Prostate gland (tissue), 2 donors: ENCODE results near the gene HEG1. TPM values are rescaled to one million over a fixed set of nuclear protein-coding genes. Genes with fewer than 3 reads are reported as not detected.

ENCODE experiments used
- DNase-seq: peaks from one replicate; pipeline ENCODE4 v3.0.0-alpha.2; 2019; ENCODE audit warnings: low spot score
- H3K27ac ChIP-seq, 2 donors: fragments of 200-600 bp; sonication (generic); 2 replicates each; pipeline ENCODE4 v1.5.1; 2017 to 2019
- H3K27me3 ChIP-seq: fragments of 200-600 bp; sonication (generic); replicated peaks from 2 replicates; pipeline ENCODE4 v1.5.1; 2019; ENCODE audit not compliant: insufficient read depth
- H3K36me3 ChIP-seq, 2 donors: fragments of 200-600 bp; sonication (generic); 1 replicate in 1 of 2; 2 replicates in 1 of 2; pipeline versions ENCODE4 v1.5.1 to v1.8.1; 2017 to 2019
- H3K4me1 ChIP-seq: fragments of 200-600 bp; sonication (generic); replicated peaks from 2 replicates; pipeline ENCODE4 v1.5.1; 2019
- H3K4me3 ChIP-seq, 2 donors: fragments of 200-600 bp; sonication (generic); 2 replicates each; pipeline ENCODE4 v1.5.1; 2017 to 2019
- H3K9me3 ChIP-seq: fragments of 200-600 bp; sonication (generic); 2 replicates; pipeline ENCODE4 v1.5.1; 2017
- POLR2A ChIP-seq: fragments of 450-650 bp; IDR thresholded peaks from one replicate; pipeline ENCODE4 v1.6.1; 2016; ENCODE audit warnings: antibody characterized with exemption, mild to moderate bottlenecking
- POLR2AphosphoS5 ChIP-seq: sonication (generic); formaldehyde crosslinking; IDR thresholded peaks from one replicate; pipeline ENCODE4 v1.6.1; 2017; ENCODE audit warnings: antibody characterized with exemption
- WGBS: methylation state at CpG from one replicate; pipeline ENCODE4 v1.1.5; 2018; 5-methylcytosine and 5-hydroxymethylcytosine counted together
- intact Hi-C: fragments of 100-400 bp; cut with DNase I; formaldehyde crosslinking; loops from one replicate; pipeline ENCODE4 v1.14.2; 2022
- total RNA-seq, 2 donors: library from RNA; depleted of rRNA; stranded (reverse); fragments of >200 nt; gene quantifications; one replicate each; pipeline ENCODE4 v1.1.0, GENCODE V29; 2016
- TF ChIP-seq, protein P1 (sequence below), 4 experiments: fragments of 200-600 bp in 2 of 4; fragments of 450-650 bp in 2 of 4; sonication (generic) in 2 of 4; IDR thresholded peaks; 1 replicate in 3 of 4; 2 replicates in 1 of 4; pipeline ENCODE4 v1.5.1; 2016 to 2019; ENCODE audit warnings: antibody characterized with exemption in 4 of 4, mild to moderate bottlenecking in 2 of 4, moderate library complexity in 2 of 4

HEG1 gene
- total RNA-seq, 2 donors from 2014 or later = 27.5 to 130 TPM

DNA sequence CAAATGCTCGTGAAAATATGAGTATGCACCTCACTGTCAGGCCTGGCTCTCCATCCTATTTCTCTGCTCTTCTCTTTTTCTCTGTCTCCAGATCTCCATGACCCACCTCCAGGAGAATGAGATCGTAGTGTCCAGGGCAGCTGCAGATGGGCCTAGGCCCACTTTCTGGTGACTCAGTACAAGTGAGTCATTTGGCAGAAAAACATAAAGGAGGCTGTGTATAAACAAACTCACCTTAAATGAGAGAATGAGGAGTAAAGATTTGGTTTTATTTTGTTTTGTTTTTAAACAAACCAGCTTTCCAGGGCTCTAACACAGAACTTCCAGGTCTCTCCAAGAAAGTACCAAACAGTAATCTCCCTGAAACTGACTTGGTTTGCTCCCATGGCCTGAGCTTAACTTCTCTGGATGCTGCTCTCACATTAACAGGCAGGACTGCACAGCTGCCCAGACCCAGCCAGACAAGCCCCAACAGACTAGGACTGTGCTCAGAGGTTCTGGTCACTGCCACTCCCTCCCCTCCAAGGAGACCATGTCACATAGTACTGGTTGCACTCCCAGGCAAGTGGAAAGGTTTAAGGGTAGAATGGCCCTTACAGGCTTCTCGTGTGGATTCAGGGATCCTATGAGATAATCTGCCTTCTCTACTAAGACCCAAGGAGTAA is 1.5 kb upstream of the HEG1 start:
- intact Hi-C loops = loop anchor here (5.0 to 10.0 kb wide), 2 partner anchors 85 to 537 kb away; partner anchors contain the start of gene OSBPL11
- peak overlapping the region; percentile 27 to 77 for H3K27ac ChIP-seq

DNA sequence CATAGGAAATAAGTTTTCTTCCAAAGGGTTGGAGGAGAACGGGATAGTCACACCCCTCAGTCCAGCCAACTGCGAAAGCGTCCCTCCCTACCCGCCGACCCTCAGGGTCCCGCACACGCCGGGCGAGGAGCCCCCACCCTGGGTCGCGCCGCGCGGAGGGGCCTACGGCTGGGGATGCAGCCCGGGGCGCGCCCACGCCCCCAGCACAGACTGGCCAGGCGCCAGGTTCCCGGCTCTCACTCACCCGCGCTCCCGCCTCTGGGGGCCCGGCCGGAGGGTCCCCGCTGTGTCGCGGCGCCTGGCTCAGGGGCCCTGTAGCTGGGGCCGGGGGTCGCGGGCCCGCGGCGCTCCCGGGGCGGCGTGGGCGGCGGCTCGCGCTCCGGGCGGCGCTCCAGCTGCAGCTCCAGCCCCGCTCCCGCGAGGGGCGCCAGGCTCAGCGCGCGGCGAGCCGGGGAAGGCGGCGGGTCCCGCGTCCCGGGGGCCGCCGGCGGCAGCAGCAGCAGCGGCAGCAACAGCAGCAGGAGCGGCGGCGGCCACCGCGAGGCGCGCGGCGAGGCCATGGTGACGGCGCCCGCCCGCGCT is 375 bp downstream of the HEG1 start:
- Histone ChIP-seq H3K9me3 (no peaks in the 10 kb centered on the region), H3K4me1 (peaks cover 5% of the 10 kb centered on the region), H3K27ac (peak overlapping the region; percentile 77 to 80), H3K27me3 (no peaks in the 10 kb centered on the region), H3K4me3 (peak overlapping the region; percentile 53 to 55), H3K36me3 (no peaks in the 10 kb centered on the region)
- no peak for DNase-seq
- WGBS = under 1% methylated on average over 49 of the region's 78 CpGs
- TF ChIP-seq POLR2AphosphoS5 (no peak), POLR2A (no peak)
- TF ChIP-seq, protein P1, sequence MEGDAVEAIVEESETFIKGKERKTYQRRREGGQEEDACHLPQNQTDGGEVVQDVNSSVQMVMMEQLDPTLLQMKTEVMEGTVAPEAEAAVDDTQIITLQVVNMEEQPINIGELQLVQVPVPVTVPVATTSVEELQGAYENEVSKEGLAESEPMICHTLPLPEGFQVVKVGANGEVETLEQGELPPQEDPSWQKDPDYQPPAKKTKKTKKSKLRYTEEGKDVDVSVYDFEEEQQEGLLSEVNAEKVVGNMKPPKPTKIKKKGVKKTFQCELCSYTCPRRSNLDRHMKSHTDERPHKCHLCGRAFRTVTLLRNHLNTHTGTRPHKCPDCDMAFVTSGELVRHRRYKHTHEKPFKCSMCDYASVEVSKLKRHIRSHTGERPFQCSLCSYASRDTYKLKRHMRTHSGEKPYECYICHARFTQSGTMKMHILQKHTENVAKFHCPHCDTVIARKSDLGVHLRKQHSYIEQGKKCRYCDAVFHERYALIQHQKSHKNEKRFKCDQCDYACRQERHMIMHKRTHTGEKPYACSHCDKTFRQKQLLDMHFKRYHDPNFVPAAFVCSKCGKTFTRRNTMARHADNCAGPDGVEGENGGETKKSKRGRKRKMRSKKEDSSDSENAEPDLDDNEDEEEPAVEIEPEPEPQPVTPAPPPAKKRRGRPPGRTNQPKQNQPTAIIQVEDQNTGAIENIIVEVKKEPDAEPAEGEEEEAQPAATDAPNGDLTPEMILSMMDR (IDR thresholded peaks at IDR 0.05) = no peak
- intact Hi-C loops = loop anchor here (2.0 to 10.0 kb wide), 3 partner anchors 53 to 539 kb away; partner anchors contain the start of gene OSBPL11

More for the DNA sequence above, 1.5 kb upstream of the HEG1 start:
- Histone ChIP-seq H3K9me3 (no peaks in the 10 kb centered on the region), H3K4me1 (peaks cover 2% of the 10 kb centered on the region), H3K27me3 (no peaks in the 10 kb centered on the region), H3K4me3 (no peak overlapping the region), H3K36me3 (no peaks in the 10 kb centered on the region)
- TF ChIP-seq, protein P1 (IDR thresholded peaks at IDR 0.05) = no peak
- no peak for TF ChIP-seq POLR2A
- TF ChIP-seq POLR2AphosphoS5 = peak; percentile 23
- 60% methylated on average over 3 of the region's 3 CpGs for WGBS
- no peak for DNase-seq

DNA sequence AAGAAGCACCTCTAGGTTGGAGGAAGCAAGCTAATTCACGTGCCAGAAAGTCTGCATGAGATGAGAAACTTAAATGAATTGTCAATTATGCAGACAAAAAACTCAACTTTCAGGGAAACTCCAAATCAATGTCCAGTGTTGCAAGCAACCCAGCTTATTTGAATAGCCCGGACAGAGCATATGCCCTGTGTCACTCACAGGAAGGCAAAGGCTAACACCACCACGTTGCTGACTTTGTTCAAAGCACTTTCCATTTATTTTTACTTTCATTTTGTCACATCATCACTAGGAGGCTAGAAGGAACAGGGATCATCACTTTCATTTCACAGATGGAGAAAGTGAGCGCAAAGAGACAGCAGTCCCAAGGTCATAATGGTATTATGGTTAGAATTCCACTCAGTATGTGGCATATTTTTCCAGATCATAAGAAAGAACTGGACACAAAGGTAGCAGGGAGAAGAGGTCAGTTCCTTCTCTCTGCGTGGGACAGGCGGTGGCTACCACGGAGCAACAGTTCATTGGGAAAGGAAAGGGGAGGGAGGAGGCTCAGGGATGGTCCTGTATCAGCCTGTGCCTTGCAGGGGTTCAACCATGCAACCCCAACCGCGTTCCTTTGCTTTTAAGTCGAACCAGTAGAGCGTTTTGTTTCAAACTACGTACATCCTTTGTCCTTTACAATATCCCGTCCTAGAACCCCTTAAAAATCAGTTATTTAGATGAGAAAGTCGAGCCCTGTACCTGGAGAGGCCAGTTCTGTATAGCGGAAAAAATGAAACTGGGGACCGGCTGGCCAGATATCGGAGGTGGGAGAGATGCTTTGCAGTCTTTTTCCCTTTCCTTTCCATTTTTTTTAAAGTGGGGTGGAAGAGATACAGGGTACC is 1.1 kb downstream of the HEG1 start:
- DNase-seq = no peak
- Histone ChIP-seq H3K9me3 (no peaks in the 10 kb centered on the region), H3K27me3 (no peaks in the 10 kb centered on the region), H3K4me1 (peaks cover 5% of the 10 kb centered on the region), H3K27ac (peak overlapping the region; percentile 77 to 80), H3K4me3 (peak overlapping the region; percentile 53 to 55), H3K36me3 (no peaks in the 10 kb centered on the region)
- intact Hi-C loops = loop anchor here (2.0 to 10.0 kb wide), 3 partner anchors 52 to 540 kb away; partner anchors contain the start of gene OSBPL11
- 4% methylated on average over 17 of the region's 17 CpGs for WGBS
- TF ChIP-seq POLR2AphosphoS5 (peak; percentile 61), POLR2A (peak; percentile 18)
- TF ChIP-seq, protein P1 (IDR thresholded peaks at IDR 0.05) = peak in 1 of 4 experiments; percentile 12

DNA sequence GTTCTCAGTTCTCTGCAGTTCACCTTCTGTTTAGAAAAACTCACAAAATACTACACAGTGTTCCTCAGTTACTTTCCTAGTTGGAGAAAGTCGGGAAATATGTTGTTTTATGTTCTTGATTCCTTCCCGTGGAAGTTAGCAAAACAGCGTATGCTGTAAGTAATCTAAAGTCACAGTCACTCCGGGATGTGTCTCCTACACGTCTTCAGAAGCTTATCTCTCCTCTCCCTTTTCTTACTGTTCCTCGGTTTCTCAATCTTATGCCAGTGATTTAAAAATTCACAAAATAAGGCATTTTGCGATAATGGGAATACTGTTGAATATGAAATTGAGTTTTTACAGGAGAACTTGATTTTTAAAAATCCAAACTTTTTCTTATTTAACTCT is 1.7 kb downstream of the HEG1 start:
- no peak for TF ChIP-seq POLR2AphosphoS5
- TF ChIP-seq, protein P1 (IDR thresholded peaks at IDR 0.05) = no peak
- TF ChIP-seq POLR2A = no peak
- Histone ChIP-seq H3K4me3 (no peak overlapping the region), H3K36me3 (no peaks in the 10 kb centered on the region), H3K9me3 (no peaks in the 10 kb centered on the region), H3K27me3 (no peaks in the 10 kb centered on the region), H3K27ac (peak overlapping the region; percentile 77 to 80), H3K4me1 (peaks cover 5% of the 10 kb centered on the region)
- intact Hi-C loops = loop anchor here (2.0 to 10.0 kb wide), 2 partner anchors 51 to 541 kb away; partner anchors contain the start of gene OSBPL11
- DNase-seq = no peak
- WGBS = 66% methylated on average over 7 of the region's 7 CpGs
